H1 (cell line): ENCODE results near the gene RPS6KL1. TPM values are rescaled to one million over a fixed set of nuclear protein-coding genes. Genes with fewer than 3 reads are reported as not detected.

ENCODE experiments used
- CTBP2 ChIP-seq: IDR thresholded peaks from 2 replicates; pipeline ENCODE4 v1.7.0; 2011; ENCODE audit warnings: borderline replicate concordance, mild to moderate bottlenecking, moderate library complexity, mixed read lengths, low read length; ENCODE audit not compliant: insufficient read depth, insufficient read length
- JUN ChIP-seq: IDR thresholded peaks from 2 replicates; pipeline ENCODE4 v1.6.1; 2011; ENCODE audit warnings: low read depth, mild to moderate bottlenecking, improper control_type of control experiment, low read length
- RXRA ChIP-seq: IDR thresholded peaks from 2 replicates; pipeline ENCODE4 v1.6.1; 2011; ENCODE audit warnings: low read depth, mild to moderate bottlenecking, low read length, moderate library complexity; ENCODE audit not compliant: insufficient read depth
- SP4 ChIP-seq: IDR thresholded peaks from 2 replicates; pipeline ENCODE4 v1.6.1; 2012; ENCODE audit warnings: low read length, inconsistent platforms
- SRF ChIP-seq: IDR thresholded peaks from 2 replicates; pipeline ENCODE4 v1.6.1; 2011; ENCODE audit warnings: mild to moderate bottlenecking, low read depth, low read length, moderate library complexity
- polyA plus RNA-seq, 7 experiments: library from polyadenylated mRNA; depleted of rRNA in 3 of 7; stranded (reverse) in 5 of 7; unstranded in 2 of 7; fragments of >200 nt in 5 of 7; fragments of 200-250 nt in 2 of 7; gene quantifications; 1 replicate in 5 of 7; 2 replicates in 1 of 7; 4 replicates in 1 of 7; pipeline versions ENCODE4 v1.2.1 to v1.2.3, GENCODE V29; 2011 to 2013; ENCODE audit warnings: missing spikeins in 2 of 7, mixed read lengths in 2 of 7
- total RNA-seq: library from RNA; stranded (reverse); fragmentation: NEBNext Ultra II Directional; extraction: Animal tissue kit (Norgen Biotek cat#: 25700); gene quantifications from 2 replicates; pipeline ENCODE4 v1.2.1, GENCODE V29; 2021

RPS6KL1 gene
- total and polyA plus RNA-seq, 2 of the 8 experiments (the other 6 are each of a cell fraction or from before 2014, with no cell fraction given): 9.8 to 13.8 TPM

- TF ChIP-seq CTBP2: no peak
- TF ChIP-seq SRF: no peak
- no peak for TF ChIP-seq JUN
- no peak for TF ChIP-seq RXRA
- TF ChIP-seq SP4: no peak
Measured at GRCh38 chr14:74919421-74920165, 3.5 kb downstream of the RPS6KL1 start (continued).
